HepG2 (cell line): Measurements from ENCODE around the gene NRP1.

Source experiments
- CTCF ChIP-seq: sonication (generic); formaldehyde crosslinking; IDR thresholded peaks from 2 replicates; pipeline ENCODE4 v1.5.0; 2020; ENCODE audit warnings: mild to moderate bottlenecking, missing genetic modification reagents, moderate library complexity
- ELK4 ChIP-seq: sonication (generic); formaldehyde crosslinking; IDR thresholded peaks from 2 replicates; pipeline ENCODE4 v1.9.0; 2021; ENCODE audit warnings: missing genetic modification reagents, borderline replicate concordance
- ESRRA ChIP-seq: sonication (generic); formaldehyde crosslinking; IDR thresholded peaks from 2 replicates; pipeline ENCODE4 v1.5.1; 2020; ENCODE audit warnings: mild to moderate bottlenecking, low read depth, missing genetic modification reagents
- FOXK1 ChIP-seq: sonication (generic); formaldehyde crosslinking; IDR thresholded peaks from 2 replicates; pipeline ENCODE4 v1.4.0; 2020; ENCODE audit warnings: low read depth, missing genetic modification reagents, borderline replicate concordance
- IKZF1 ChIP-seq: fragments of 450-650 bp; IDR thresholded peaks from 2 replicates; pipeline ENCODE4 v1.7.1; 2016
- MAFK ChIP-seq, 2 experiments: IDR thresholded peaks in 1 of 2; conservative IDR thresholded peaks in 1 of 2; 2 replicates each; pipeline ENCODE4 v1.6.1; 2011; ENCODE audit warnings: improper control_type of control experiment in 2 of 2, low read length in 2 of 2
- NFIC ChIP-seq: IDR thresholded peaks from 2 replicates; pipeline ENCODE4 v1.6.1; 2012; ENCODE audit warnings: mild to moderate bottlenecking, low read length, inconsistent platforms
- POLR2A ChIP-seq, 2 experiments: IDR thresholded peaks; 2 replicates each; pipeline ENCODE4 v1.6.1; 2011; ENCODE audit warnings: low read depth in 2 of 2, low read length in 2 of 2, mild to moderate bottlenecking in 1 of 2, moderate library complexity in 1 of 2; ENCODE audit not compliant: insufficient read depth in 1 of 2
- RAD51 ChIP-seq: fragments of 450-650 bp; IDR thresholded peaks from 2 replicates; pipeline ENCODE4 v1.6.1; 2016; ENCODE audit warnings: borderline replicate concordance
- REST ChIP-seq, 2 experiments: IDR thresholded peaks; 2 replicates each; pipeline ENCODE4 v1.6.1; 2011 to 2012; ENCODE audit warnings: low read length in 2 of 2, borderline replicate concordance in 1 of 2, low read depth in 1 of 2, mild to moderate bottlenecking in 1 of 2, moderate library complexity in 1 of 2
- SP1 ChIP-seq, 2 experiments: fragments of 450-650 bp in 1 of 2; sonication (generic) in 1 of 2; formaldehyde crosslinking in 1 of 2; IDR thresholded peaks; 2 replicates each; pipeline versions ENCODE4 v1.4.0 to v1.6.1; 2016 to 2020; ENCODE audit warnings: missing genetic modification reagents in 1 of 2
- TCF12 ChIP-seq, 2 experiments: fragments of 450-650 bp in 1 of 2; sonication (generic) in 1 of 2; formaldehyde crosslinking in 1 of 2; IDR thresholded peaks; 2 replicates each; pipeline versions ENCODE4 v1.6.1 to v1.8.0; 2017 to 2022; ENCODE audit warnings: antibody characterized with exemption in 1 of 2, mild to moderate bottlenecking in 1 of 2, missing genetic modification reagents in 1 of 2, moderate library complexity in 1 of 2
- ZNF530 ChIP-seq: sonication (generic); formaldehyde crosslinking; IDR thresholded peaks from 2 replicates; pipeline ENCODE4 v1.5.0; 2020; ENCODE audit warnings: low read depth, mild to moderate bottlenecking, missing genetic modification reagents
- ZNF800 ChIP-seq: sonication (generic); formaldehyde crosslinking; IDR thresholded peaks from 2 replicates; pipeline ENCODE4 v1.4.0; 2020; ENCODE audit warnings: missing genetic modification reagents

GRCh38 chr10:33223326-33224000 lies 111.0 kb downstream of the NRP1 start:
- TF ChIP-seq SP1 (IDR thresholded peaks at IDR 0.05), result no peak
- TF ChIP-seq SP1 (CRISPR knock-in tag; IDR thresholded peaks at IDR 0.05), result no peak
- no peak for TF ChIP-seq ELK4 (CRISPR knock-in tag)
- no peak for TF ChIP-seq MAFK (conservative IDR thresholded peaks at IDR 0.05 in 1 of 2, IDR thresholded peaks at IDR 0.05 in 1 of 2; ENCODE audit: low read length in 2 of 2)
- TF ChIP-seq NFIC, result no peak
- TF ChIP-seq POLR2A (IDR thresholded peaks at IDR 0.05; ENCODE audit: insufficient read depth in 1 of 2, low read depth in 2 of 2, low read length in 2 of 2), result no peak
- TF ChIP-seq REST (IDR thresholded peaks at IDR 0.05; ENCODE audit: borderline replicate concordance in 1 of 2, low read depth in 1 of 2, low read length in 2 of 2), result no peak
- no peak for TF ChIP-seq ZNF530 (CRISPR knock-in tag)
- TF ChIP-seq IKZF1, result no peak
- TF ChIP-seq RAD51, result no peak
- TF ChIP-seq TCF12 (IDR thresholded peaks at IDR 0.05), result no peak
- TF ChIP-seq TCF12 (CRISPR knock-in tag; IDR thresholded peaks at IDR 0.05), result no peak
- no peak for TF ChIP-seq ZNF800 (CRISPR knock-in tag)
- no peak for TF ChIP-seq ESRRA
- TF ChIP-seq CTCF (CRISPR knock-in tag), result no peak
- no peak for TF ChIP-seq FOXK1 (CRISPR knock-in tag)
